HG03439 (cell line): ENCODE results near the gene GABBR2.
"Not testable (repeated sequence)": the region's sequence is repeated elsewhere in the genome, so short reads cannot be mapped to it uniquely, and the experiment has no call there.

Source experiments
- ATAC-seq: cut with Tn5 transposase; IDR thresholded peaks from one replicate; pipeline ENCODE4 v1.9.1; 2021; ENCODE audit warnings: mild to moderate bottlenecking, moderate library complexity; ENCODE audit not compliant: unreplicated experiment

GABBR2 gene

GRCh38 chr9:98688710-98689495, 19.8 kb downstream of the GABBR2 start:
- no peak for ATAC-seq

GRCh38 chr9:98687911-98688310, 20.8 kb downstream of the GABBR2 start:
- ATAC-seq = no peak

DNA sequence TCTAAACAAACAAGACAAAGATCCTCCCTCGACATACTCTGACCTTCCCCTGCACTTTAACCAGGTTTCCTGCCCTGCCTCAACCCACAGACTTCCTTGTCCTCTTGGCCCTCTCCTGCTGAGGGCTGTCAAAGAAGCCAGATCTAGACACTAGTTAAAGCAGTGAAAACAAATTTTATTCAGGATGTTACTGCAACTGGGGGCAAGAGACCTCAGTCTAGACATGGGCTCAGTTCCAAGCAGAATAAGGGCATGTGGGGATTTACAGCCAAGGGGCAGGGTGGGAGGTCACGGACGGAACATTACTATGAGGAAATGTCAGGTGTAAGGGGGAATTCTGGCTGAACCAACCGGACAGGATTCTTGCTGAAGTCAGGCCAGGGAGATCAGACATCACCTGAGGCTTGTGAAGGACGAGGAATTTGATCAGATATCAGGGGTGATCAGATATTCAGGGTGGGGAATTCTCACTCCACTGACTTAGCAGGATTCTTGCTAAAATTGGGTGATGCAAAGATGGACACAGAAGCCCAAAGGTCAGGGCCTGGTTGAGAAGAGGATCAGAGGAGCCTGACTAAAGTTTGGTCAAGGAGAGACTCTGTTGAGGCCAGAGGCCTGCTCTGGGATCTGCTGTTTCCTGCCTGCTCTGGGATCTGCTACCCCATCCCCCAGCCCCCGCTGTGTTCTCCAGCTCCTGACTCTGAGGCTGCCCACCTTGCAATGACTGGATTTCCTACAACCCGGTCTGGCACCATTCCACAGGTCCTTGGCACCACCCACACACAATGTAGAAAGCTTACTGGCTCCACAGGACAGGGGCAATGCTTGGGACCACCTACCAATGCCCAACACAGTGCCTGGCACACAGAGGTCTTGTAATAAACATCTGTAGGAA, 21.5 kb downstream of the GABBR2 start:
- ATAC-seq = no peak

DNA sequence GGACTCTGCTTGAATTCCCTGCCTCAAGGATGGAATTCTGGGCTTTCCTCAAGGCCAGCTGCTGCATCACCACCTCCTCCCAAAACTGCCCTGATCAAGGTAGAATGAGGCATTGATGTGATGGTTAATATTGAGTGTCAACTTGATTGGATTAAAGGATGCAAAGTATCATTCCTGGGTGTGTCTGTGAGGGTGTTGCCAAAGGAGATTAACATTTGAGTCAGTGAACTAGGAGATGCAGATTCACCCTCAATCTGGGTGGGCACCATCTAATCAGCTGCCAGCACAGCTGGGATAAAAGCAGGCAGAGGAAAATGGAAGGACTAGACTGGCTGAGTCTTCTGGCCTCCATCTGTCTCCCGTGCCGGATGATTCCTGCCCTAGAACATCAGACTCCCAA, 23.9 kb downstream of the GABBR2 start:
- not testable (repeated sequence) for ATAC-seq

DNA sequence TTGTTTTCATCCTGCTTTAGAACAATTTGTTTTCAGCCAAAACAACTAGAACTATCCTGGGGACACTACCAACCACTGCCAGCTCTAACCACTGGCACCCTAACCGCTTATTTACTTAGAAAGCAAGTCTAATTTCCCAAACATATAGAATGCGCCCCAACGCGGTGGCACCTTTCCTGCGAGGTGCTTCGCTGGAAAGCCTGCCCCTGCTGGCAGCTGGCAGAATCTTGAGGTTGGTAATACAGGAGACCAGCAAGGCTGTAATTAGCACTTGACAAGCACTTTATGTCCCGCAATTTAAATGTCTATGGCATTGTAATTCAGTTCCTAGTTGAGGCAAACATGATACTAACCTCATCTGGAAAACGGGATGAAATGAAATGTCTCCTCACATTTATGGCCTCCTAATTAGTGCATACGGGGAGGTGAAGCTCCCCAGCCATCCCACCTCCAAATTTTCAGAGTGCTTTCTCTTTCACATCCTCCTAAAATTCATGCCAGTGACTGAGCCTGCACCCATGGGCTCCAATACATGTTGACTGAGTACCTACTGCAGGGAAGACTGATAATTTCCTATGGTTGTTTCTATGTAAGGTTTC, 30.4 kb downstream of the GABBR2 start:
- no peak for ATAC-seq

DNA sequence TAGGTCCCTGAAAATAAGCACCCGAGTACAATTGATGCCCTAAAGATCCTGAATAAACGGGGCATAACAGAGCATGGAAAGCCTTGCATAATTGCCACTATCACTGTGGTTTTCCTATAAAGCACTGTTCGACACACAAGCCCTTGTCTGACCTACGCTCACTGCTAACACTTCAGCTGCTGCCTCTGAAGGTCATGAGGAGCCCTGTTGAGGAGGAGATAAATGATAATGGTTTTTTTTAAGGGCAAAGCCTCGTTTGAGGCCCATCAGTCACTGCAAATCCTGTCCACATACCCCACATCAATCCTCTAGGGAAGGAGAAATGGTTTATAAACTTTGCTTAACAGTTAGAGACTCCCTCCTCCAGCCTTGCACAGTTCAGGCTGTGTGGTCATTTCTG, 35.1 kb downstream of the GABBR2 start:
- no peak for ATAC-seq

GRCh38 chr9:98667005-98667640, 41.6 kb downstream of the GABBR2 start:
- no peak for ATAC-seq

DNA sequence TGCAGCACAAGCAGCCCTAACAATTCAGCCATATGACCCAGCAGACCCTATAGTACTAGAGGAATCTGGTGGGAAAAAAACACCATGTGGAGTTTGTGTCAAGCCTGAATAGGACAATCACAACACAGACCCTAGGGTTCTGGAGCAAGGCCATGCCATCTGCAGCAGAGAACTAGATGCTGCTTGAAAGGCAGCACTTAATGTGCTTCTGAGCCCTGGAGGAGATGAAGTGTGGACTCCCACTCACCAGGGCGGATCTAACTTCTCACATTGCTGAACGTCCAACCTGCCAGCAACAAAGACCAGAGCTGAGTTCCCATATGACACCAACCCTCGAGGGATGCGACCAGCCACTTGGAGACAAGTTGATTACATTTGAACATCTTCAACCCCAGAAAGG, 43.2 kb downstream of the GABBR2 start:
- no peak for ATAC-seq

DNA sequence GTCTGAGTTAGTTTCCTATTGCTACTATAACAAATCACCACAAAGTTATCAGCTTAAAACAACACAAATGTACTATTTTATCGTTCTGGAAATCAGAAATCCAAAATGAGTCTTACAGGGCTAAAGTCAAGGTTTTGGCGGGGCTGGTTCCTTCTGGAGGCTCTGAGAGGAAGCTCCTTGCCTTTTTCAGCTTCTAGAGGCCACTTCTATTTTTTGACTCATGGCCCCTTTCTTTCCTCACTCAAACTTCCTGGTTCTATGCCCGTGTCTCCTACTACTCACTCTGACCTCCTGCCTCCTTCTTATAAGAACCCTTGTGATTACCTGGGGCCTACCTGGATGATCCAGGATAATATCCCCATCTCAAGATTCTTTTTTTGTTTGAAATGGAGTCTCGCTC, 48.2 kb downstream of the GABBR2 start:
- ATAC-seq = no peak

- no peak for ATAC-seq
Measured at GRCh38 chr9:98658951-98659351, 49.8 kb downstream of the GABBR2 start.

DNA sequence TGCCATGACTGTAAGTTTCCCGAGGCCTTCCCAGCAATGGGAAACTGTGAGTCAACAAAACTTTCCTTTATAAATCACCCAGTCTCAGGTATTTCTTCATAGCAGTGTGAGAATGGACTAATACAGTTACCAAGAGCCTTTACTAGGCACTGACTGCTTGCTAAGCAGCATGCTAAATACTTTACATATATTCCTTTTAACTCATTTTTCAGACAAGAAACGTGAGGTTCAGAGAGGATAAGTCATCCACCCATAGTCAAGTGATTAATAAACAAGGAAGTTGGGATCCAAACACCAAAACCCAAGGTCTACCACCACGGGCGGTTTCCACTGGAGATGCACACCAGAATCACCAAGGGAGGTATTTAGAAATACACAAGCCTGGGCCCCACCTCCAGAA, 50.8 kb downstream of the GABBR2 start:
- no peak for ATAC-seq

DNA sequence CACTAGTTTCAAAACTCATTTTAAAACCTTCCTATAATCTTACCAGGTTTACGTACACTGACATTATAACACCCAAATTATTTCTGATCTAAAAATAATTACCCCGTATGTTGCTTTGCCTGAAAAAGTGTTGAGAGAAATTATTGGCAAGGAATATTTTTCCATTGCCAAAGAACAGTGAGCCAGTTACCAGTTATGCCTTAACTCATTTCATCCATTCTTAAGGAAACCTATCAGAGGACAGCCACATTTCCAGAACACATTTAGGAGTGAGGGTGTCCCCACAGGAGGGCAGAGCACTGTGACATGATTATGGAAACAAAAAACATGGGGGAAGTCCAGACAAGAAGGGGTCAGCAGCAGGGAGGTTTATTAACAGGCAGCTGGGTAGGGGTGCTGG, 52.2 kb downstream of the GABBR2 start:
- no peak for ATAC-seq

- ATAC-seq = not testable (repeated sequence)
Measured at GRCh38 chr9:98655428-98655827, 53.3 kb downstream of the GABBR2 start.

GRCh38 chr9:98654247-98654646, 54.5 kb downstream of the GABBR2 start:
- ATAC-seq = no peak

- ATAC-seq = no peak
Measured at GRCh38 chr9:98652741-98653140, 56.0 kb downstream of the GABBR2 start.

GRCh38 chr9:98652302-98652701, 56.4 kb downstream of the GABBR2 start:
- no peak for ATAC-seq

- no peak for ATAC-seq
Measured at GRCh38 chr9:98647236-98647635, 61.5 kb downstream of the GABBR2 start.

DNA sequence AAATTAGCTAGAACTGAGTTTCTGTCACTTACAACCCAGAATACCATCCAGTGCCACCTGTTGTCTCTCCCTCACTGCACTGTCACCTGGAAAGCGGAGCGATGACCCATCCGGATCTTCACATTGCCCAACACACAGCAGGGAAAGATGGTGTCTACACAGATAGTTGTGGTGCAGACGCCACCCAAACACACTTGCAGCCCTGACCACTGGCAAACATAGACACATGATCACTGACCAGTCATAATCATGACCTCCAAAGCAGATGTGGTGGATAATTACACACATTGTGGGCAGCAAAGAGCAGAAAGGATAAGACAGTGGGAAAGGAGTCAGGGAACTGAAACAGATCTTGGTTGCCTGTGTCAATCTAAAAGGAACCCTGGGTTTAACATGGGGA, 64.7 kb downstream of the GABBR2 start:
- no peak for ATAC-seq

DNA sequence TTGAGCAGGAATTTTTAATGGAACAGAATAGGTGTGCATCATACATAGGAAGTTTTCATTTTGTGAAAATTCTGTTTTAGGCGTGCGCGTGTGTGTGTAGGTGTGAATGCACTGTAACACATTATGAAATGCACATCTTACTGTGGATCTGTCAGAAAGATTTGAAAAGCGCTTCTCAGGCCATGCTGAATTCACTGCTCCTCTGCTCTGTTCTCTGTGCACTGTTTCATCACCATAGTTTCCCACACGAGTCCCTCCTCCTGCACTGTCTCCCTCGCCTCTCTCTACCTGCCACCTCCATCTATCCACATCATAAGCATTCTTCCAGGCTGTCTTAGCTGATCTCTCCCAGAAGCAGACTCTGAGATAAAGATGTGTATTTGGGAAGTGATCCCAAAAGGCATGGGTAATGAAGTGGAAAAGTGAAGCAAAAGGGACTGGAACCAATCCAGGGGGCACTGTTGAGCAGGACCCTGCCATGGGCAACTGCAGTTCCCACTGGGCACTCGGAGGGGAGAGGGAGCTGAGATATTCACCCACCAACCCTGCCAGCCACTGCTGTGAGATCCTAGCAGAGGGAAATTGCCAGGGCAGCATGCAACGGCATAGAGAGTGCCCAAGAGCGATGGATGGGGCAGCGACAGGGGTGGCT, 65.9 kb downstream of the GABBR2 start:
- no peak for ATAC-seq

DNA sequence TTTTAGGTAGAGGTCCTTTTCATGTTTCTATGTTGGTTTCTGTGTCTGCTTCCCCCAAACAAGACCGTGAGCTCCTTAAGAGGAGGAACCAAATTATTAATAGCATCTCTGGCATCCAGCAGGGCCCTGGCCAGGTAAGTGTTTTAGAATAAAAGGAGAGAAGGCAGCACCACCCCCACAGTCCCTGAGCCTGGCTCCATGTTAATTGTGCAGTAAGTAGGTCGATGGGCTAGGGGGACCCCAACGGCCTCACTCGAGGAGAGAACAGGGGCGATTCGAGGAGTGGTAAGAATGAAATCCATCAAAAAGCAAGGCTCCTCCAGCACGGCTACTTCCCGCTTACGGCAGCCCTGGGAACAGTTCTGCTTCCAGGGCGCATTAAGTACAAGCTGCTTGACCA, 67.0 kb downstream of the GABBR2 start:
- ATAC-seq = no peak

DNA sequence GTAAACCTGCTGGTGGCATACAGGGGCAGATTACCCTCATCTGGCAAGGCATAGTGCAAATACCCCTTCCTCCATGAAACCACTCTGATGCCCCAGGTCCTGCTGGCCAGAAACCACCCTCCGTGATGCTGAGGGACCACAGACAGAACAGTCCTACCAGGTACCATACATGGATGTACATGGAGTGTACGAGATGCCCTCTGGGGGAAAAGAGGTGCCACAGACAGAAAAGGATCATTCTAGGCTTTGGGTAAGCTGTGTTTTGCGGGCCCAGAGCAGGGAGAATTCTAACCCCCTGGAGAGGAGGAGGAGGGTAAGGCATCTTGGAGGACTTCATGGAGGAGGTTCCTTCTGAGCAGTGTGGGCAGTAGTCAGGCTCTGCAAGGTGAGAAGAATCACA, 68.3 kb downstream of the GABBR2 start:
- no peak for ATAC-seq
